Measurements from ENCODE around the gene POR.
"Not testable (repeated sequence)": the region's sequence is repeated elsewhere in the genome, so short reads cannot be mapped to it uniquely, and the experiment has no call there.

Gene POR

GRCh38 chr7:75896803-75897327 is 18.1 kb upstream of the POR start:
- Histone ChIP-seq H3K4me3 (no peak overlapping the region), H3K27ac (no peak overlapping the region)
- no peak for DNase-seq (ENCODE audit: low spot score)
- no peak for TF ChIP-seq CTCF (IDR thresholded peaks at IDR 0.05)

- H3K4me3 ChIP-seq: no peak overlapping the region
- TF ChIP-seq CTCF (IDR thresholded peaks at IDR 0.05): no peak
- no peak for DNase-seq (ENCODE audit: low spot score)
- H3K27ac ChIP-seq: no peak overlapping the region
Measured at GRCh38 chr7:75900617-75901315, 14.2 kb upstream of the POR start.

DNA sequence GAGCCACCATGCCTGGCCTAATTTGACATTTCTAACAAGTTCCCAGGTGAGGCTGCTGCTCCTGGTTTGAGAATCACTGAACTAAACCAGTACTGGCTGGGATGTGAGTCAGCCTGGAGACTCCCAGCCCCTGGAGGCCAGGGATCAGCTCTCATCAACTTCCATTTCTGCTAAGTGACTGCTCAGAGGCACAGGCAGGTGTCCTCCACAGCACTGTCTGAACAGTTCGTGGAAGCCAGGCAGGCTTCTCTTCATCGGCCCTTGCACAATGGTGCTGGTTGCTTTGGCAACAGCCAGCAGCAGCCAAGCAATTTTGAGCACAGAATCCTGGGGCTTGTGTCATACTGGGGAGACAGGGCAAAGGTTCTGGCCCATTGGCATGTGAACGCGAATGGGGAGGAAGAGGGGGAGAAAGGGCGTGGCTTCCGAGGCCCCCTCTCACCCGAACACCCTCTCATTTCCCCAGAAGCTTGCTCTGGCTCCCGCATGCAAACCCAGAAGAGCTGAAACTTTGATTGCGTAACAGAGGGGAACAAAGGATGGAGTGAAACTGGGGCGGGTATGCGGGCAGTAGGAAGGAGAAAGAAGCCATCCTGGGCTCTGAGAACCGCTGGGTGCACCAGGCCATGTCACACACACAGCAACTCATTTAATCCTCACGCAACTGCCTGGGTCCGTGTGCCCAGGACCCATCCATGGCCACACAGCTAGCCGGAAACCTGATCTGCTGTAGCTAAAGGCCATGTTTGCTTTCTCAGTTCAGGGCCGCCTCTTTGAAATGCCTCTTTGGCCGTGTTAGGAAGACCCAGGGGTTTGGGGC is 9.0 kb upstream of the POR start:
- peak; percentile 85 for DNase-seq (ENCODE audit: low spot score)
- TF ChIP-seq CTCF (IDR thresholded peaks at IDR 0.05): no peak
- peak overlapping the region in 1 of 2 donors; percentile 67 for H3K27ac ChIP-seq
- no peak overlapping the region for H3K4me3 ChIP-seq

DNA sequence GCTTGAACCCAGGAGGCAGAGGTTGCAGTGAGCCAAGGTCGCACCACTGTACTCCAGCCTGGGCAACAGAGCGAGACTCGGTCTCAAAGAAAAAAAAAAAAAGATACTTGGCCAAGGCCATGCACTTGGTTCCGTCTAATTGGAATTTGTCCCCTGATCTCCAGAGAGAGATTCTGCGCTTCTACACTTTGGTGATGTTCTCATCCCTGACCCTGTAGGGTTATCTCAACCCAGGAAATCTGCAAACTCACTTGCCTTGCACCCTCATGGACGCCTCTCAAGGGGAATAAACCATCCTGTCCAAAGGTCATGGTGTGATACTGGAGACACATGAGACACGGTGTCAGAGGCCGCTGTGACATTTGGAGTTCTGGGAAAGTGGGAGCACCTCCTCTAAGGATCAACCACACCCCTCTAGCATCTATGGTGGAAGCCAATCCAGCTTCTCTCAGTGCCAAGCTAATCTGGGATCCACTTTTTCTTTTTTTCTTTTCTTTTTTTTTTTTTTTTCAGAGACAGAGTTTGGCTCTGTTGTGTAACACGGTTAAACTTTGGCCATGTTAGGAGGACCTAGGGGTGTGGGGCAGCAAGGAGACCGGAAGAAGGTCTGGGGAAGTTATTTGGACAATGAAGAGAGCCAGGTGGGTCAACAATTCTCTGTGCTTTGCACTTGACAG is 7.8 kb upstream of the POR start:
- Histone ChIP-seq H3K4me3 (no peak overlapping the region), H3K27ac (no peak overlapping the region)
- no peak for TF ChIP-seq CTCF (IDR thresholded peaks at IDR 0.05)
- no peak for DNase-seq (ENCODE audit: low spot score)

DNA sequence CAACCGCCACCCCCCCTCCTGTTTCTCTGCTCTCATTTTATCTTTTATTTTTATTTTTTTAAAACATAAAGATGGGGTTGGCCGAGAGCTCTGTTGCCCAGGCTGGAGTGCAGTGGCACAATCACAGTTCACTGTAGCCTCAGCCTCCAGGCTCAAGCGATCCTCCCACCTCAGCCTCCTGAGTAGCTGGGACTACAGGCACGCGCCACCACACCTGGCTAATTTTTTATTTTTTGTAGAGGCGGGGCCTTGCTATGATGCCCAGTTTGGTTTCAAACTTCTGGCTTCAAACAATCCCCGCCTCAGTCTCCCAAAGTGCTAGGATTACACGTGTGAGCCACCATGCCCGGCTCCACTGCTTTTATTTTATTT is 7.3 kb upstream of the POR start:
- not testable (repeated sequence) for H3K27ac ChIP-seq; DNase-seq (ENCODE audit: low spot score); H3K4me3 ChIP-seq

- no peak for TF ChIP-seq CTCF (IDR thresholded peaks at IDR 0.05)
- no peak for DNase-seq (ENCODE audit: low spot score)
- no peak overlapping the region for H3K27ac ChIP-seq
- H3K4me3 ChIP-seq: no peak overlapping the region
Measured at GRCh38 chr7:75909521-75910132, 5.3 kb upstream of the POR start.

DNA sequence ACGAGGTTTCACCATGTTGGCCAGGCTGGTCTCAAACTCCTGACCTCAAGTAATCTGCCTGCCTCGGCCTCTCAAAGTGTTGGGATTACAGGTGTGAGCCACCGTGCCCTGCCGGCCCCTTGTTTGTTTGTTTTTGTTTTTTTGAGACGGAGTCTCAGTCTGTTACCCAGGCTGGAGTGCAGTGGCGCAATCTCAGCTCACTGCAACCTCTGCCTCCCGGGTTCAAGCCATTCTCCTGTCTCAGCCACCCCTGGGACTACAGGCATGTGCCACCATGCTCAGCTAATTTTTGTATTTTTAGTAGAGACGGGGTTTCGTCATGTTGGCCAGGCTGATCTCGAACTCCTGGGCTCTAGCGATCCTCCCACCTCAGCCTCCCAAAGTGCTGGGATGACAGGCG is 3.8 kb upstream of the POR start:
- not testable (repeated sequence) for DNase-seq (ENCODE audit: low spot score); H3K4me3 ChIP-seq

More for the DNA sequence above, 3.8 kb upstream of the POR start:
- H3K27ac ChIP-seq: not testable (repeated sequence)
